Hematopoietic multipotent progenitor cell treated with erythropoietin and hydrocortisone succinate and interleukin-3 and kit ligand, for 17 days (in vitro differentiated cells): ENCODE results near the gene KRT23.

Experiments used
- DNase-seq: peaks from one replicate; pipeline ENCODE4 v3.0.0-alpha.2; 2015; ENCODE audit warnings: low spot score

Gene KRT23

GRCh38 chr17:40909351-40909750 is 28.1 kb downstream of the KRT23 start:
- peak; percentile 41 for DNase-seq

GRCh38 chr17:40906613-40907012 is 30.8 kb downstream of the KRT23 start:
- no peak for DNase-seq

- no peak for DNase-seq
Observed at GRCh38 chr17:40905370-40905769, 32.1 kb downstream of the KRT23 start.

GRCh38 chr17:40903129-40903847 is 34.2 kb downstream of the KRT23 start:
- DNase-seq, result no peak

GRCh38 chr17:40902498-40902897 is 34.9 kb downstream of the KRT23 start:
- no peak for DNase-seq

- DNase-seq, result no peak
Observed at GRCh38 chr17:40901981-40902474, 35.4 kb downstream of the KRT23 start.

- no peak for DNase-seq
Observed at GRCh38 chr17:40900809-40901356, 36.6 kb downstream of the KRT23 start.

- no peak for DNase-seq
Observed at GRCh38 chr17:40896916-40897455, 40.5 kb downstream of the KRT23 start.

GRCh38 chr17:40895106-40895730 is 42.2 kb downstream of the KRT23 start:
- DNase-seq, result no peak

- no peak for DNase-seq
Observed at GRCh38 chr17:40888196-40888720, 49.2 kb downstream of the KRT23 start.

GRCh38 chr17:40886090-40886489 is 51.4 kb downstream of the KRT23 start:
- no peak for DNase-seq

GRCh38 chr17:40884708-40885512 is 52.5 kb downstream of the KRT23 start, which contains the start of gene KRT20:
Gene KRT20 (minus strand): TSS chr17:40885242. CDS start chr17:40885185, 57 bp downstream.
- no peak for DNase-seq

- no peak for DNase-seq
Observed at GRCh38 chr17:40883626-40884334, 53.7 kb downstream of the KRT23 start.

- no peak for DNase-seq
Observed at GRCh38 chr17:40883031-40883430, 54.4 kb downstream of the KRT23 start.

GRCh38 chr17:40879026-40879425 is 58.4 kb downstream of the KRT23 start:
- no peak for DNase-seq

GRCh38 chr17:40878044-40878443 is 59.4 kb downstream of the KRT23 start:
- DNase-seq, result no peak

- no peak for DNase-seq
Observed at GRCh38 chr17:40873801-40874200, 63.6 kb downstream of the KRT23 start.

GRCh38 chr17:40873255-40873654 is 64.2 kb downstream of the KRT23 start:
- no peak for DNase-seq
